HFF-Myc (cell line): ENCODE results near the gene RGS9.
A peak's percentile ranks its signal among the peaks of the same experiment; 100 is the strongest.

Experiments used
- DNase-seq: peaks from one replicate; pipeline ENCODE4 v3.0.0-alpha.2; 2011; ENCODE audit warnings: low read depth; ENCODE audit errors: extremely low read depth
- H3K4me3 ChIP-seq: replicated peaks from 2 replicates; pipeline ENCODE4 v1.5.1; 2011; ENCODE audit warnings: low read depth, mild to moderate bottlenecking, control low read depth, low read length
- CTCF ChIP-seq: IDR thresholded peaks from 2 replicates; pipeline ENCODE4 v1.5.1; 2012; ENCODE audit warnings: mild to moderate bottlenecking, low read depth, low read length, control low read depth; ENCODE audit errors: missing control alignments

Gene RGS9

GRCh38 chr17:65139101-65139764, 2.1 kb downstream of the RGS9 start:
- H3K4me3 ChIP-seq = no peak overlapping the region
- DNase-seq = no peak
- no peak for TF ChIP-seq CTCF

GRCh38 chr17:65142247-65142646, 5.1 kb downstream of the RGS9 start:
- H3K4me3 ChIP-seq = no peak overlapping the region
- no peak for TF ChIP-seq CTCF
- DNase-seq = no peak

- TF ChIP-seq CTCF = no peak
- DNase-seq = no peak
- H3K4me3 ChIP-seq = no peak overlapping the region
Observed at GRCh38 chr17:65143889-65144604, 6.9 kb downstream of the RGS9 start.

- DNase-seq = no peak
- TF ChIP-seq CTCF = no peak
- H3K4me3 ChIP-seq = no peak overlapping the region
Observed at GRCh38 chr17:65145743-65146142, 8.6 kb downstream of the RGS9 start.

- DNase-seq = no peak
- no peak overlapping the region for H3K4me3 ChIP-seq
- no peak for TF ChIP-seq CTCF
Observed at GRCh38 chr17:65147955-65148354, 10.8 kb downstream of the RGS9 start.

GRCh38 chr17:65154770-65155589, 17.8 kb downstream of the RGS9 start:
- no peak for TF ChIP-seq CTCF
- peak; percentile 38 for DNase-seq
- H3K4me3 ChIP-seq = no peak overlapping the region
